Fibroblast of the conjunctiva (primary cell): ENCODE data around the gene ZNF282.

Source experiments
- DNase-seq: peaks from one replicate; pipeline ENCODE4 v3.0.0-alpha.2; 2010; ENCODE audit warnings: low read depth

ZNF282 gene

DNA sequence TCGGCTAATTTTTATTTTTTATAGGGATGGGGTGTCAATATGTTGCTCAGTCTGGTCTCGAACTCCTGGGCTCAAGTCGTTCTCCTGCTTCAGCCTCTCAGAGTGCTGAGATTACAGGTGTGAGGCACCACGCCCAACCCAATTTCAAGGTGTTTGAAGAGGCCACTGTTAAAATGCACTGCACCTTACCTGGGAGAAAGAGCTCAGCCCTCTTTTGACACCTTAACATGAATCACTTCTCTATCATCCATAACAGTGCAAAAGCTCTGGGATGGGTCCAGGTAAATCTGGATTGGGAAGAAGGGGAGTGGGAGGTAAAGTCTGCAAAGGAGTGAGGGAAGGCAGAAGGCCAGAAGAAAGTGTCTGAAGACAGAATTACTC, 557 bp upstream of the ZNF282 start:
- DNase-seq: no peak

DNA sequence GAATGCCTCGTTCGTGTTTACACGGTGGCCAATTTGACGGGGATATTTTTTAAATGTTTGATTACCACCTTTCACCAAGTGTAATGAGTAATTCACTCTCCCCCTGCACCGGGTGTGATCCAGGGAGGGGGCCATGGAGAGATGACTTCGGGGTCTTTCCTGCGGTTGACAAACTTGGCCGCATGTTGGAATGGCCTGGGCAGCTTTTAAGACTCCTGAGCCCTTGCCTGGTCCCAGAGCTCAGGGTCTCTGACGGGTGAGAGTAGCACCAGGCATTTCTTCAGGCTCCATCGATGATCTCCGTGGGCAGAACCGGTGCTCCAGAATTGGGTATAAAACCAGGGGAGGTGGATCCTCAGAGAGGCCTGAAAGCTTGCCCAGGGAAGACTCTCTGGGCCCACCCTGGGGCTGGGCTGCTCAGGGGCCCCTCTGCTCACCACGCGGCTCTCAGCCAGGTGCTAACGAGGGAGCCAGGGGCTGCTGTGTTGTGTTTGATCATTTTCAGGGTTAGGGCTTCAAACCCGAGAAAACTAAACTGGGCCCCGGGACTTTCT, 882 bp downstream of the ZNF282 start:
- no peak for DNase-seq

DNA sequence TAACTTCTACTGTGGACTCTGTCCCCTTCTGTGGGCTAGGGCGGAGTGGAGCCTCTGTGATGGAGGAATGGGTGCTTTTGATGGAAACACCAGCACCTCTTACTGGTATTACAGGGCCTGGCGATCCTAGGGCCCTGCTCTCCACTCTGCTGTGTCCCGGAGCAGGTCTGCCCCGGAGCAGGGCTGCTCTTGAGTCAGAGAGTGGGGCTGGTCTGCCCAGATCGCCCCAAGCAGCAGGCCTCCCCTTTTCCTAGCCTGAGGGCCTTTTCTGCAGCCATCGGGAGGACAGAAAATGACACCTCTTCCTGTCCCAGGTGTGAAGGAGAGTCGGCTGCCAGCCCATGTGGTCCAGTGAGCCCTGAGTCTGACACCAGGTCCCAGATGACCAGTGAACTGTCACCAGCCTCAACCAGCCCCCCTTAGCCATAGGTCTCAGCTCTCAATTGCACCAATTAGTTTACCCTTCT, 1.4 kb downstream of the ZNF282 start:
- no peak for DNase-seq

DNA sequence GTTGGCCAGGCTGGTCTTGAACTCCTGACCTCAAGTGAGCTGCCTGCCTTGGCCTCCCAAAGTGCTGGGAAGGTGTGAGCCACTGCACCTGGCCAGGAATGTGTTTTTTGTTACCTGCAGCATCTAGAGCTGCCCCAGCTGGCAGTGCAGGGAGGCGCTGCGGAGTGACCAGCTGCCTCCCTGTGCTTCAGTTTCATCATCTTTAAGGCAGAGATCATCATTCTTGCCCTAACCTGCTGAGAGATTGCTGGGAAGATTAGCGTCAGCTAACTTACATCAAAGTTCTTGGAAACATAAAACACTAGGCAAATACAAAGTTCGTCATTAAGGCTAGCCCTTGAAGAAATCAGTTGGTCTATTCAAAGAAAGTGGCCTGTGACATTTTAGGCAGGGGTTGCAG, 2.3 kb downstream of the ZNF282 start:
- DNase-seq: no peak

DNA sequence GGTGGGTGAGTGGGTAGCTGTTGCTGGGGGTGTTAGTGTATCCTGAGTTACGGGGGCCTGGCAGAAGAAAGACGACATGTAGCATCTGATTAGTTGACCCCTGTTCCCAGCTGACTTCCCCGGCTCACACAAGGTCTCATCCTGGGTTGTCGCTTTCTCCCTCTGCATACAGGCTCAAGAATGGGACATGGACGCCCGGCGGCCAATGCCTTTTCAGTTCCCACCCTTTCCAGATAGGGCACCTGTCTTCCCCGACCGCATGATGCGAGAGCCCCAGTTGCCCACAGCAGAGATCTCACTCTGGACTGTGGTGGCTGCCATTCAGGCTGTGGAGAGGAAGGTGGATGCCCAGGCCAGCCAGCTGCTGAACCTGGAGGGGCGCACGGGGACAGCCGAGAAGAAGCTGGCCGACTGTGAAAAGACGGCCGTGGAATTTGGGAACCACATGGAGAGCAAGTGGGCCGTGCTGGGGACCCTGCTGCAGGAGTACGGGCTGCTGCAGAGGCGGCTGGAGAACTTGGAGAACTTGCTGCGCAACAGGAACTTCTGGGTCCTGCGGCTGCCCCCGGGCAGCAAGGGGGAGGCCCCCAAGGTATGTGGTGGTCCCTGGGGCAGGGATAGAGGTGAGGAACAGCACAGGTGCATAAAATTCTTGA, 2.9 kb downstream of the ZNF282 start:
- DNase-seq: no peak

DNA sequence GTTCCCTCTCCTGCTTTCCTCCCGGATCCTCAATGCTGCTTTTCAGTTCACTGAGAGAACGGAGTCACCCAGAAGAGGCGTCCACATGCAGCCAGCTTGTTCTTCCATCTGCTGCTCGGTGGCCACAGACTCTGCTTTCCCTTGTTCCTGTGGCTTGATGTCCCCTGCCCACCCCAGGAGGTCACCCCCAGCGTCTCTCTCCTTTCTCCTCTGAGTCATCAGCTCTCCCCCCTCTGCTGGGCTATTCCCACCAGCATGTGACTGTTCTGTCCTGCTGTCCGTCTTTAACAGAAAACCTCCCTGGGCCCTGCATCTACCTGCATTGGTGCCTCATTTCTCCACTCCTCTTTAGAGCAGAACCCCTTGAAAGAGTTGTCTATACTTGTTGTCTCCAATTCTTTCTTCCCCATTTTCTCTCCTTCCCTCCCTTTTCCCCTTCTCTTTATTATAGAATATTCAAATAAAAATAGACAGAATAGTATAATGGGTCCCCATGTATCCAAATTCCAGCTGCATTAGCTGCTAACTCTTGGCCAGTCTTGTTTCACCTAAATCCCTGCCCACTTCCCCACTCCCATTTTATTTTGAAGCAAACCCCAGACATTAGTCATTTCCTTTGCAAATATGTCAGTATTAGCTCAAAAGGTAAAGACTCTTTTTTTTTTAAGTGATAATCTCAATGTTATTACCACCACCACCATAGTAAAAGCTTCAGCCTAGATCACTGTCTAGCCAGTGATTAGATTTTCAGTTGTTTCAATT, 4.1 kb downstream of the ZNF282 start:
- no peak for DNase-seq

DNA sequence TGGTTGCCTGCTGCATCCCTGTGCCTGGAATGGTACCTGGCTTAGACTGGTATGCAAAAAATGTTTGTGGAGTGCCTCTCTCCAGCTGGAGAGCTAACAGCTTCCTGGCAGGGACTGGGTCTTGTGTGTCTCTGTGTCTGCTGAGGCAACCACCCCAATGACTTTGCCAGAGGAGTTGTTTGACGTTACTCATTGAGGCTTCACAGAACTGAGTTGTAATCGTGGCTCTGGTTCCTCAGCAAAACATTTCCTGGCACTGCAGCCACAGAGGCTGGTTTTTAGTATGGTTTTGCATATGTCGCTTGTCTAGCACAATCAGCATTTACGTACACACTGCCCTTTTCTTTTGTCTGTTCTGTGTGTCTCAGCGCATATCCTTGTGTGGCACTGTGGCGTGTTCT, 7.5 kb downstream of the ZNF282 start:
- DNase-seq: no peak

DNA sequence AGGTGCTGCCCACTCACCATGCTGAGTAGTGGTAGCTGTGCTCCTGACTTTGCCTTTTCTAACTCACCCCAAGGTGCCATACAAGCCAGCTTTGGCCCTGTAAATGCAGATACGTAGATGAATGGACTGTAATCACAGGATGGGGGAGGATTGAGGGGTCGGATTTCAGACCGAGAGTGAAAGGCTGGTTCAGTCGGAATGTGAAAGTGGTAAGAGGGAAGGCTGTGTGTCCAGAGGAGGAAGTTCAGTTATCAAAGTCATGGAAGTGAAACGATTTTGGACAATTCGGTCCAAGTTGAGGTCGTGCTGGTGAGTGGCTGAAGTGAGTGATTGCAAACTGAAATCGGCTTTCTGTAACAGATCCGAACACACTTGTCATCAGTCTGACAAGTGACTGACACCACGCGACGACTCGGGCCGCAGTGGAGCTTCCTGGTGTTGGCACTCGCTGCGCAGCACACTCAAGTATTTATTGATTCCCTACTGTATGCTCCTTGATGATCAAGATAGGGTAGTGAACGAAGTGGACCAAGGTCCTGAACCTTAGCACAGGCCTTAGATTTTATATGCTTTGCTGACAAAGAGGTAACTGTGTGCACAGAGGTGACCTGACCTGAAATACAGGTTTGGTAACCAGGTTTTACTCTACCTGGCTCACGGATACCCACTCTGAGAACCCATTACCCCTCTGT, 10.5 kb downstream of the ZNF282 start:
- DNase-seq: no peak

DNA sequence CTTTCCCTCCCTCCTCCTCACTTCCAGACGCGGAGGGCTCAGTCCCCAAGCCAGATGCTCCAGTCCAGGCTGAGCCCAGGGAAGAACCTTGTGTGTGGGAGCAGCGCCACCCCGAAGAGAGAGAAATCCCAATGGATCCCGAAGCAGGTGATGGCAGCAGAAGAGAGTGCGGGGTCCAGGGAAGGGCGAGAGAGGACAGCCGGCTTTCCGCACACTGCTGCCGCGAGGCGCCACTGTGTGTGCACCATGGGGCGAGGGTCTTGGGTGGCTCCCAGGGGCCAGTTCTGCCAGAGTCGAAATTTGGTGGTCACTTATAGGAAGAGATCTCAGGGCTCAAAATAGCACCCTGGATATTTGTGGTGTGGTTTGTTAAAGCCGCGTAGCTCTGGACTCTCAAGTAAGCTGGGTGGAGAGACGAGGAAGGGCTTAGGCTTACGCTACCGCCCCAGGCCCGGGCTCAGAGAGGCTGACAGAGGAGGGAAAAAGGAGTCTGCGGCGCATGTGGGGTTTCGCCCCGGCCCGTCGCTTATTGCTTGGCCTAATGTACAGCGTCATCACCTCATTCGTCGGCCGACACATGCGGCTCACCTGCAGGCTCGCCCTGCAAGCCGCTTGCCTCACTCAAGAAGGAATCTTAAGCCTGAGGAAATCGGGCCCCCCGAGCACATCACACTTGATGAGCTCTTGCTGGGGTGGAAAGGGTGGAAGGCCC, 12.1 kb downstream of the ZNF282 start:
- DNase-seq: no peak

DNA sequence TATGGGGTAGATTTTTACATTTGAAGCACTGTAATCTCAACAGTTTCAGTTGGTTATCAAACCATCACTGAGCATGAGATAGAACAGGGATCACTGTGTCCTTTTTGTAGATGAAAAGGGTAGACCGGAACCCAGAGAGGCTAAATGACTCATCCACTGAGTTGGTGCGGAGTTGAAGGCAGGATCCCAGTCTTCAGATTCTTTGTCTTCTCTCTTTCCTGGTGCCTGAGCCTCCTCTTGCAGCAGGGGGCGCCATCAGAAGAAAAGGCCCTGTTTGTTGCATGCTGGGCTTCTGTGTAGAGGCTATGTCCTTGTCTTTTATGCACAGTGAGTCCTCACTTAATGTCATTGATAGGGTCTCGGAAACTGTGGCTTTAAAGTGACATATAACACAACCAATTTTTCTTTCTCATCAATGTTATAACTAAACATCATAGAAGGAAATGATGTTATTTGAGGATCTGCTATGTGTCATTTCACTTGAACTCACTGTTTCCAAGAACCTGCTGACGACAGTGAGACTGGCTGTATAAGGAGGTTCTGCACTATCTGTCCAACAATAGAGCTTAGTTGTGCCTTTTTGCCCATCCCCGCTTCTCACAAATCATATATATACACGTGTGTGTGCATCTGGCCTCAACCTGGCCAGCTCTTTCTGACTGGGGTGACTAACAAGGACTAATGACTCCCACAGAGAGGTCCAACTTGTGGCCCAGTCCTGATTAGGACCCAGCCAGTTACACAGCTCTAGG, 14.3 kb downstream of the ZNF282 start:
- DNase-seq: peak; percentile 17

DNA sequence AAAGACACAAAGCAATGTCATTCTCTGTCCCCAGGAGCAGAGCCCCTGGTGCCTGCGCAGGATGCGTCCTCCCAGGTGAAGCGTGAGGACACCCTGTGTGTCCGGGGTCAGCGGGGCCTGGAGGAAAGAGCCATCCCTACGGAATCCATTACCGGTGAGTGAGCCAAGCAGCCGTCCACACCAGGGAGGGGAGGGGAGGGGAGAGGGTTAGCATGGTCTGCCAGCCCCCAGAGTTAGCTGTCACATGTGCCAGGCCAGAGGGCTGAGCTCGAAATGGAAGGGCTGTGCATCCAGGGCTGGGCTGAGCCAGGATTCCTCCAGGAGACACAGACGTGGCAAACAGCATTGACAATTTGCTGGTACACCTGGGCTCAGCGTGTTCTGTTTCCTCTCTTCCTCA, 15.2 kb downstream of the ZNF282 start:
- no peak for DNase-seq

DNA sequence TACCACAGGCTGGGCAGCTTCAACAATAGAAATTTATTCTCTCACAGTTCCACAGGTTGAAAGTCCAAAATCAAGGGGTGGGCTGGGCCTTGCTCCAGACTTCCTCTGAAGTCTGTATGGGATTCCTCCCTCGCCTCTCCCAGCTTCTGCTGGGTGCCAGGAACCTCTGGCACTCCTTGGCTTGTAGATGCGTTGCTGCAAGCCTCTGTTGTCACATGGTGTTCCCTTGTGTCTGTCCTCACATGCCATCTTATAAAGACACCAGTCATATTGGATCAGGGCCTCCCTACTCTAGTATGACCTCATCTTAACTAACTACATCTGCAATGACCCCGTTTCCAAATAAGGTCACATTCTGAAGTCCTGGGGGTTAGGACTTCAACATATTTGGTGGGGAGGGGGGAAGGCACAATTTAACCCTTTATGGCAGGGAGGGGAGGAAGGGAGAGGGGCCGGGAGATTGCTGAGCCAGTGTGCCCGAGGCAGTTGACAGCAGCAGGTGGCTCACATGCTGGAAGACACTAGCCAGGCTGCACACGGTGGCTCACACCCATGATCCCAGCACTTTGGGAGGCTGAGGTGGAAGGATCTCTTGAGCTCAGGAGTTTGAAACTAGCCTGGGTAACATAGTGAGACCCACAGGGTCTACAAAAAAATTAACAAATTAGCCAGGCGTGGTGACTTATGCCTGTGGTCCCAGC, 18.8 kb downstream of the ZNF282 start:
- no peak for DNase-seq

DNA sequence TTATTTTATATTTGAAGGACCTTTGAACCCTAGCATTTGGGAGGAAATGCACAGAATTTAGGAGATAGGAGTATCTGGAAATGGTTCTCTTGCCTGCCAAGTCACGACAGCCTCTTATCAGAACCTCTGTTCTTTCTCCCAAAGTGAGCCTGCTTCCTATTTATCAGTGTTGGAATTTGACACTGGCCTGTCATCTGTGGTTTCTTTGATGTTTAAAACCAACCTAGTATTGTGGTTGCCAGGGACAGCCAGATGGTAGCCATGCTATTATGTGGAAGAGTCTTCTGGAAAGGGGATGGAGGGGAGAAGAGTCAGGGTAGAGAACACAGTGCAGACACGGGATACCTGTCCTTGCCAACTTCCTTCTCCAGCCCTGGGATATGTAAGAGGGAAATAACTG, 21.1 kb downstream of the ZNF282 start:
- no peak for DNase-seq

DNA sequence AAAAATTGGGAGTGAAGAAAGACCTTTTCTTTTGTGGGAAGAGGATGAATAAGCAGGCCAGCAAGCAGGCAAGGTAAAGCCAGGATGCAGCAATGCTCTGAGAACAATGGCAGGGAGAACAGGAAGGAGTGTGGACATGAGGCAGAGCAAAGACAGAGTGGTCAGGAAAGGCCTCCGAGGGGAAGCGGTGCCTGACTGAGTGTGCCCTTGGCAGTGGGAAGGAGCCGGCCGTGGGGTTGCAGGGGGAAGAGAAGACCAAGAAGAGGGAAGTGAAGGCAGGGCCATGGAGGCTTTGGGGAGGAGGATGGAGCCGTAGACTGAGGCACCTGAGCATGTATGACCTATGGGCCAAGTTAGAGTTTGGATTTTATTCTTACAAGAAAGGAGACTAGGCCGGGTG, 22.2 kb downstream of the ZNF282 start:
- DNase-seq: no peak

DNA sequence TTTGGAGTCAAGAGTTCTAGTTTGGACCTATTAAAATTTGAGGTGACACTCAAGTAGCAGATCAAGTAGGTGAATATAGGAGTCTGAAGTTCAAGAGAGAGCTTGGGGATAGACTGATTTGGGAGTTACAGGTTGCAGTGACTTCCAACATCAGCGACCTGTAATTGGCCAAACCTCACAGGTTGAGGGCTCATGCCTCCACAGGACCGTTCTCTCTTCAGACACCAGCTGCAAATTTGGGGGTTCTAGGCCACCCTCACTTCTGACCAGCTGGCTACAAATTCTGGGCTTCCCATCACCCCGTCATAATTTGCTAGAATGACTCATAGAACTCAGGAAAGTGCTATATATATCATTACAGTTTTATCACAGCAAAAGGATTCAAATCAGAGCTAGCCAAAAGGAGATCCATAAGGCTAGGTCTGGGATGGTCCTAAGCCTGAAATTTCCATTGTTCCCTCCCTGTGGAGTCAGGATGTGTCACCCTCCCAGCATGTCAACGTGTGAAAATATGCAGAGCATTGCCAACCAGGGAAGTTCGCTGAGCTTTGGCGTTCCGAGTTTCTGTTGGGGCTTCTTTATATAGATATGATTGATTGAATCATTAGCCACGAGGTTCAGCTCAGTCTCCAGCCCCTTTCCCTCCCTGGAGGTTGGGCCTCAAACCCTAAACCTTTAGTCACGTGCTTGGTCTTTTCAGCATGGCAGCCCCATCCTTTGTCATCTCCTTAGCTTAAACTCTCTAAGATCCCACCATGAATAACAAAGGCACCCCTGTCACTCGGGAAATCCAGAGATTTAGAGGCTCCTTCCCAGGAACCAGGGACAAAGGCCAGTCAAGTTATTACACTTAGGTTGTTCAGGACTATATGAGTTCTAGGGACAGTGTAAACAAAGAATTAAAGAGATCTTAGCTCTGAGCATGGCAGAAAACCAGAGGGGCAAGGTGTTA, 23.4 kb downstream of the ZNF282 start:
- DNase-seq: no peak

DNA sequence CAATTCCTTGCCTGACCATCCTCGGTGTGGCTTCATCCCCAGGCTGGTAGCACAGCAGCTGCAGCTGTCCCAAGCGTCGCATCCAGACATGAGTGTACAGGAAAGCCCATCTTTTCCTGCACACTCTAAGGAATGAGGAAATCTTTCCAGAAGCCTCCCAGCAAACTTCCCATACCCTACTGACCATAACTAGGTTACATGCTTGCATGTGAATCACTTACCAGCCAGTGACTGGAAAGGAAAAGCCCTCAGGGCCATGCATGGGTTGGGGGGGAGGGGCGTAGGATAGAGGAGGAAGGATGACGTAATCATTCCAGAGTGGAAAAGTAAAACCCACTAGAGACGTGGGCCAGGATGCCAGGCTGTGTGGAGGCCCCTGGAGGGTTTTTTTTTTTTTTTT, 25.2 kb downstream of the ZNF282 start:
- DNase-seq: no peak

DNA sequence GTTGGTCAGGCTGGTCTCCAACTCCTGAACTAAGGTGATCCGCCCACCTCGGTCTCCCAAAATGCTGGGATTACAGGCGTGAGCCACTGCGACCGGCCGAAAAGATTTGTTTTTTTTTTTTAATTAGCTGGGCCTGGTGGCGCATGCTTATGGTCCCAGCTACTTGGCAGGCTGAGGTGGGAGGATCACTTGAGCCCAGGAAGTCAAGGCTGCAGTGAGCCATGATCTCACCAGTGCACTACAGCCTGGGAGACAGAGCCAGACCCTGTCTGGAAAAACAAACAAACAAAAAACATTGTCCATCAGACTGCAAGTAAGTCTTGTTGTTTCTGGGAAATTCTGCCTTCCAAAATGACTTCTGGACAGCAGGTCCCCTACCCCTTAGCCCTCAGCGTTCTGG, 27.8 kb downstream of the ZNF282 start:
- DNase-seq: no peak

DNA sequence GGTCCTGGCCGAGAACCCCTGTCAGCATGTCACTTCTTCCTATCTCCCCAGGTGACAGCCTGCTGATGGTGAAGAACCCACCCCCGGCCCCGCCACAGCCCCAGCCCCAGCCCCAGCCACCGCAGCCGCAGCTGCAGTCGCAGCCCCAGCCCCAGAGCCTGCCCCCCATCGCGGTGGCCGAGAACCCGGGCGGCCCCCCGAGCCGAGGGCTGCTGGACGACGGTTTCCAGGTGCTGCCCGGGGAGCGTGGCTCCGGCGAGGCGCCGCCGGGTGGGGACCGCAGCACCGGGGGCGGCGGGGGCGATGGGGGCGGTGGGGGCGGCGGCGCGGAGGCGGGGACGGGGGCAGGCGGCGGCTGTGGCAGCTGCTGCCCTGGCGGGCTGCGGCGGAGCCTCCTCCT, 28.4 kb downstream of the ZNF282 start:
- DNase-seq: no peak

DNA sequence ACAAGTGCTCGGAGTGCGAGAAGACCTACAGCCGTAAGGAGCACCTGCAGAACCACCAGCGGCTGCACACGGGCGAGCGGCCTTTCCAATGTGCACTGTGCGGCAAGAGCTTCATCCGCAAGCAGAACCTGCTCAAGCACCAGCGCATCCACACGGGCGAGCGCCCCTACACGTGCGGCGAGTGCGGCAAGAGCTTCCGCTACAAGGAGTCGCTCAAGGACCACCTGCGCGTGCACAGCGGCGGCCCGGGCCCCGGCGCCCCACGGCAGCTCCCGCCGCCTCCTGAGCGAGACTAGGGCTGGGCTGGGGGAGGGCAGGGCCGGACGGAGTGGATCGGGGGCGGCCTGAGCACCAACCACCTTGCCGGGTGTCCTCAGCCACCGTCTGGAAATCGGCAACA, 29.0 kb downstream of the ZNF282 start:
- no peak for DNase-seq

DNA sequence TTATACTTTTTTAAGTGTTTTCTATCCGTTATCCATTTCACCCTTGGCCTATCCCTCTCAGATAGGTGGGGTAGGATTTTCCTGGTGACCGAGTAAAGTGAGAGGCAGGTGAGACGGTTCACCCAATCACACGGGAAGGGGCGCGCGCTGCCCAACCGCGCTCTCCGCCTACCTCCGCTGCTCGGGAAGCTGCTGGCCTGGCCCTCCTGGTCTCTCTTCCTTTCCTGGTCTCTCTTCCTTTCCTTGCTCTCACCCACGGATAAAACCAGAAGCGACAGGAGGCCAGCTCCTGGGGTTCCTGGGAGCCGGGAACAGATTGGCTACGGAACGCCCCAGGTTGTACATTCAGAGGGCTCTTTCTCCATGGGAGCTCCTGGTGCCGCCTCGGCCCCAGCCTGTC, 29.8 kb downstream of the ZNF282 start:
- no peak for DNase-seq
